ENCODE data around the gene EDEM3.
"Not testable (repeated sequence)": the region's sequence is repeated elsewhere in the genome, so short reads cannot be mapped to it uniquely, and the experiment has no call there.

EDEM3 gene

GRCh38 chr1:184767591-184767990 lies 12.9 kb upstream of the EDEM3 start:
- no peak for DNase-seq

- no peak for DNase-seq
Measured at GRCh38 chr1:184764483-184764882, 9.8 kb upstream of the EDEM3 start.

- DNase-seq = not testable (repeated sequence)
Measured at GRCh38 chr1:184763520-184763919, 8.9 kb upstream of the EDEM3 start.

- DNase-seq = no peak
Measured at GRCh38 chr1:184761969-184762485, 7.4 kb upstream of the EDEM3 start.

- no peak for DNase-seq
Measured at GRCh38 chr1:184759651-184760050, 5.0 kb upstream of the EDEM3 start.

GRCh38 chr1:184759112-184759511 lies 4.5 kb upstream of the EDEM3 start:
- no peak for DNase-seq

GRCh38 chr1:184757891-184758290 lies 3.2 kb upstream of the EDEM3 start:
- DNase-seq = no peak

- no peak for DNase-seq
Measured at GRCh38 chr1:184757406-184757805, 2.7 kb upstream of the EDEM3 start.

- DNase-seq = no peak
Measured at GRCh38 chr1:184755226-184756065, 788 bp upstream of the EDEM3 start.

GRCh38 chr1:184753608-184754475 lies 816 bp downstream of the EDEM3 start:
- peak; percentile 45 for DNase-seq

GRCh38 chr1:184753117-184753516 lies 1.5 kb downstream of the EDEM3 start:
- no peak for DNase-seq

- DNase-seq = no peak
Measured at GRCh38 chr1:184752656-184753055, 2.0 kb downstream of the EDEM3 start.

GRCh38 chr1:184748740-184749139 lies 5.9 kb downstream of the EDEM3 start:
- no peak for DNase-seq

- no peak for DNase-seq
Measured at GRCh38 chr1:184747089-184747955, 7.3 kb downstream of the EDEM3 start.

- DNase-seq = no peak
Measured at GRCh38 chr1:184745929-184746638, 8.6 kb downstream of the EDEM3 start.

GRCh38 chr1:184745110-184745509 lies 9.5 kb downstream of the EDEM3 start:
- DNase-seq = no peak

GRCh38 chr1:184743062-184743756 lies 11.4 kb downstream of the EDEM3 start:
- no peak for DNase-seq

- no peak for DNase-seq
Measured at GRCh38 chr1:184740344-184740743, 14.3 kb downstream of the EDEM3 start.

- no peak for DNase-seq
Measured at GRCh38 chr1:184739796-184740195, 14.9 kb downstream of the EDEM3 start.

GRCh38 chr1:184739070-184739469 lies 15.6 kb downstream of the EDEM3 start:
- DNase-seq = no peak

GRCh38 chr1:184734980-184735379 lies 19.7 kb downstream of the EDEM3 start:
- no peak for DNase-seq

Measured in activated CD4-positive, alpha-beta T cell treated with anti-CD3 and anti-CD28 coated beads, Interleukin-2, amount 50 U/mL, for 1 hour (primary cell).